ENCODE measurements around the gene FCGBP.

- TF ChIP-seq CTCF (IDR thresholded peaks at IDR 0.05) (no peak), POLR2A (IDR thresholded peaks at IDR 0.05) (no peak)
Observed at GRCh38 chr19:39934584-39935363, at the start of gene FCGBP.
